BJ (cell line): ENCODE results near the gene UNC5A. TPM values are rescaled to one million over a fixed set of nuclear protein-coding genes. Genes with fewer than 3 reads are reported as not detected.

Experiments used
- CTCF ChIA-PET: fragments of 350-600 bp; formaldehyde crosslinking; extraction: SDS; loops from one replicate; lab custom pipeline; 2021; ENCODE audit warnings: antibody characterized with exemption, inconsistent platforms; lab: Yijun Ruan, JAX
- POLR2A ChIA-PET: fragments of 300-600 bp; sonication (Branson Sonifier 250); formaldehyde crosslinking; extraction: SDS; loops from one replicate; lab custom pipeline; 2021; ENCODE audit warnings: antibody characterized with exemption; lab: Charles Lee
- DNase-seq: peaks from one replicate; pipeline ENCODE4 v3.0.0-alpha.2; 2011; ENCODE audit warnings: low read depth
- H3K27me3 ChIP-seq: 2 replicates; pipeline ENCODE4 v1.6.0; 2011; ENCODE audit warnings: low read length; ENCODE audit not compliant: control insufficient read depth, insufficient read depth
- H3K36me3 ChIP-seq: 2 replicates; pipeline ENCODE4 v1.5.1; 2011; ENCODE audit warnings: low read length; ENCODE audit not compliant: control insufficient read depth, insufficient read depth
- H3K4me3 ChIP-seq: 2 replicates; pipeline ENCODE4 v1.5.1; 2011; ENCODE audit warnings: low read depth, mild to moderate bottlenecking, control low read depth, low read length
- polyA plus RNA-seq: library from polyadenylated mRNA; depleted of rRNA; stranded (reverse); fragments of >200 nt; gene quantifications from 2 replicates; pipeline ENCODE4 v1.2.3, GENCODE V29; 2011
- TF ChIP-seq, protein P1 (sequence below): IDR thresholded peaks from 2 replicates; pipeline ENCODE4 v1.5.1; 2011; ENCODE audit warnings: low read depth, mild to moderate bottlenecking, control low read depth, inconsistent platforms, low read length, moderate library complexity; ENCODE audit not compliant: insufficient read depth

The UNC5A gene
- polyA plus RNA-seq, 1 experiment = not detected

DNA sequence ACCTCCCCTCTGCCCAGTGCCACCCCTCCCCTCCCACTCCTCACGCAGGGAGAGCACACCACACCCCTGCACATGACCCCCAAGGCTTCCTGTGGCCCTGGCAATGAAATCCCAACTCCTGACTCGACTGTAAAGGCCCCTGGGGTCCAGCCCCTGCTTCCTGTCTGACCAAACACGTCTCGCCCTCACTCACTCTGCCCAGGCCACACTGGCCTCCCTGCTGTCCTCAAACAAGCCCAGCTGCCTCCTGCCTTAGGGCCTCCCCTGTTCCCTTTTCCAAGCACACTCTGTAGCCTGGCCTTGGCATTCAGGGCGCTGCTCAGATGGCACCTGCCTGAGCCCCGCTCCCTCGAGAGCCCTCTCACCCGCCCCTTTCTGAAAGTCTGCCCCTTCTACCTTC, 46.4 kb downstream of the UNC5A start:
- Histone ChIP-seq H3K36me3 (no peaks in the 10 kb centered on the region), H3K4me3 (no peak overlapping the region), H3K27me3 (peaks cover 7% of the 10 kb centered on the region)
- TF ChIP-seq, protein P1, sequence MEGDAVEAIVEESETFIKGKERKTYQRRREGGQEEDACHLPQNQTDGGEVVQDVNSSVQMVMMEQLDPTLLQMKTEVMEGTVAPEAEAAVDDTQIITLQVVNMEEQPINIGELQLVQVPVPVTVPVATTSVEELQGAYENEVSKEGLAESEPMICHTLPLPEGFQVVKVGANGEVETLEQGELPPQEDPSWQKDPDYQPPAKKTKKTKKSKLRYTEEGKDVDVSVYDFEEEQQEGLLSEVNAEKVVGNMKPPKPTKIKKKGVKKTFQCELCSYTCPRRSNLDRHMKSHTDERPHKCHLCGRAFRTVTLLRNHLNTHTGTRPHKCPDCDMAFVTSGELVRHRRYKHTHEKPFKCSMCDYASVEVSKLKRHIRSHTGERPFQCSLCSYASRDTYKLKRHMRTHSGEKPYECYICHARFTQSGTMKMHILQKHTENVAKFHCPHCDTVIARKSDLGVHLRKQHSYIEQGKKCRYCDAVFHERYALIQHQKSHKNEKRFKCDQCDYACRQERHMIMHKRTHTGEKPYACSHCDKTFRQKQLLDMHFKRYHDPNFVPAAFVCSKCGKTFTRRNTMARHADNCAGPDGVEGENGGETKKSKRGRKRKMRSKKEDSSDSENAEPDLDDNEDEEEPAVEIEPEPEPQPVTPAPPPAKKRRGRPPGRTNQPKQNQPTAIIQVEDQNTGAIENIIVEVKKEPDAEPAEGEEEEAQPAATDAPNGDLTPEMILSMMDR = no peak
- CTCF ChIA-PET = no interaction called here
- POLR2A ChIA-PET = no interaction called here
- no peak for DNase-seq

DNA sequence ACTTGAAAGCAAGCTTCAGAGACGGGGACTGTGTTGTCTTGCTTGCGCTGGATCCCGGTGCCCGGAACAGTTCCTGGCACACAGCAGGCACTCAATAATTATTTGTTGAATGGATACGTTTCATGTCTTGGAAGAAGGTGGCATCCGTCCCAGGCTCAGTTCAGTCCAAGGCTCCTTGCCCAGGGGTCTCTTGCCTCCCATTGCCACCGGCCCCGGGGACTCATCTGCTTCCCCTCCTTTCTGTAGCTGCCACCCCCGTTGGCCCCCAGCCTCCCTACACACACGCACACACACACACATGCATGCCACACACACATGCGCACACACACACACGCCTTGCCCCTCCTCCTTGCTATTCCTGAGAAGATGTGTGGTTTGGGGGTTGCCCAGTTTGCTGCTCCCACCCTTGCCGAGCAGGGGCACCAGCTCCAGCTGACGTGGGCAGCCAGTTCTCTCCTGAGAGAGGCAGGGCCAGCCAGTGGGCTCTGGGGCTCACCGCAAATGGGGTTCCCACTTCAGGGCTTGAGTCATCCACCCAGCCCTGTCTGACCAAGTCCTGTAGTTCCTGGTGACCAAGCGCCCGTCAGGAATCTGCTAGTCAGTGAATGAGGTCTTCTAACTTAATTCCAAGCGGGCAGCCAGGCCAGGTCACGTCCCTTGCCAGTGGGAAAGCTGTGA, 47.0 kb downstream of the UNC5A start:
- DNase-seq = no peak
- ChIA-PET POLR2A (no interaction called here), CTCF (no interaction called here)
- TF ChIP-seq, protein P1 = no peak
- peaks cover 8% of the 10 kb centered on the region for H3K27me3 ChIP-seq
- no peaks in the 10 kb centered on the region for H3K36me3 ChIP-seq
- no peak overlapping the region for H3K4me3 ChIP-seq

DNA sequence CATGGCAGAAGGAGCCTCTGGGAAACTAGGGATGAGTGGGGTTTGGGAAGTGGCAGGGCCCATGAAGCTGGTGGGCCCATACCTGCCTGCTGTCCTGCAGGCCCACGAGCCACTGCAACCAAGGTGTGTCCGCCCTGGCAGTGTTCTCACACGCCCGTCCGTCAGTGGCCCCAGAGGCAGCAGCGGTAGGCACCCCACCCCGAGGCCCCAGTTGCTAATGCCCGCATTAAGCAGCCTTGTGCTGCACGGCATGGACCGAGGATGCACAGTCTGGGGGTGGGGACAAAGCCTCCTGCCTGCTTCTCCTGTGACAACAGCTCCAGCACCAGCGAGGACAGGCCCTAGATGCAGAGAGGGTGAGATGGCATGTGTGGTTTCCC, 47.5 kb downstream of the UNC5A start:
- ChIA-PET POLR2A (no interaction called here), CTCF (interaction anchor here (1.1 kb wide), 1 partner anchor 9 kb away, joined by 3 read pairs; no protein-coding TSS in a partner anchor)
- H3K36me3 ChIP-seq = no peaks in the 10 kb centered on the region
- H3K4me3 ChIP-seq = no peak overlapping the region
- DNase-seq = no peak
- peaks cover 10% of the 10 kb centered on the region for H3K27me3 ChIP-seq
- TF ChIP-seq, protein P1 = no peak

DNA sequence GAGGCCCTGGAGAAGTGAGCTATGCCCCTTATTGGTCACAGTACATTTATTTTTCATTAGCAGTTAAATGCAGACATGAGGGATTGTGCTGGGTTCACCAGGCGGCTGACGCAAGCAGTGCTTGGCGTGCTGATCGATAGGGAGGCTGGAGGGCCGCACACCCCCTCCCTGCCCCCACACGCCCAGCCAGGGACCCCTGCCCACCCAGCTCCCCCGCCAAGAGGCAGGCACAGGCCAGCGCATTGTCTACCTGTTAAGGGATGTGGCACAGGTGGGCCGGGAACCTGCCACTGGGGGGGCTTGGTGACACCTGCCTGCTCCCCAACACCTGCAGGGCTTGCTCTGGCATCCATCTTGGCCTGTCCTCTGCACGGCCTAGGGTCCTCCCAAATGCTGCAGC, 49.6 kb downstream of the UNC5A start:
- H3K27me3 ChIP-seq = peaks cover 19% of the 10 kb centered on the region
- DNase-seq = no peak
- CTCF ChIA-PET = no interaction called here
- TF ChIP-seq, protein P1 = no peak
- no peak overlapping the region for H3K4me3 ChIP-seq
- no peaks in the 10 kb centered on the region for H3K36me3 ChIP-seq
- POLR2A ChIA-PET = no interaction called here

DNA sequence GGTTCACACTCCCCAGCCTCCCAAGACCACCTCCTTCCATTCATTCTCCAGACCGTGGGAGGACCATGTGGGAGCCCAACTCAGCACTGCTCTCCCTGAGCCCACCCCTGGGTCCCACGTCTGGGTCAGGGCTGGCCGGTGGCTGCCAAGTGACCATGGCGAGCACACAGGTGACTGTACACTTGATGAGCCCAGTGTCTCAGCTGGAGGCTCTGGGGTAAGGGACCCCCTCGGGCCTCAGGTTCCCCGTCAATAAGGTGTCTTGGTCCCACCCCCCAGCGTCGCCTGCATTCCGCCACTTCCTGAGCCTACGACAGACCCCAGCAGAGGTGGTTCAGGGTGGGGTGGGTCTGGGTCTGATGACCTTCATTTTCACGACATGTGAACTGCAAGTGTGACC, 50.0 kb downstream of the UNC5A start:
- H3K36me3 ChIP-seq = no peaks in the 10 kb centered on the region
- TF ChIP-seq, protein P1 = no peak
- no peak overlapping the region for H3K4me3 ChIP-seq
- CTCF ChIA-PET = no interaction called here
- DNase-seq = no peak
- H3K27me3 ChIP-seq = peaks cover 21% of the 10 kb centered on the region
- POLR2A ChIA-PET = no interaction called here
